ENCODE measurements around the gene MADD. TPM values are rescaled to one million over a fixed set of nuclear protein-coding genes. Genes with fewer than 3 reads are reported as not detected.

MADD gene
- total RNA-seq, 1 donor from 2014 or later: 20.2 TPM

- DNase-seq (ENCODE audit: low read depth): no peak
- Histone ChIP-seq H3K36me3 (ENCODE audit: control insufficient read depth, insufficient read depth, low read length) (no peaks in the 10 kb centered on the region), H3K4me3 (ENCODE audit: low read depth, low read length) (no peak overlapping the region), H3K27me3 (ENCODE audit: control insufficient read depth, insufficient read depth, low read length) (no peaks in the 10 kb centered on the region)
- TF ChIP-seq, protein P1, sequence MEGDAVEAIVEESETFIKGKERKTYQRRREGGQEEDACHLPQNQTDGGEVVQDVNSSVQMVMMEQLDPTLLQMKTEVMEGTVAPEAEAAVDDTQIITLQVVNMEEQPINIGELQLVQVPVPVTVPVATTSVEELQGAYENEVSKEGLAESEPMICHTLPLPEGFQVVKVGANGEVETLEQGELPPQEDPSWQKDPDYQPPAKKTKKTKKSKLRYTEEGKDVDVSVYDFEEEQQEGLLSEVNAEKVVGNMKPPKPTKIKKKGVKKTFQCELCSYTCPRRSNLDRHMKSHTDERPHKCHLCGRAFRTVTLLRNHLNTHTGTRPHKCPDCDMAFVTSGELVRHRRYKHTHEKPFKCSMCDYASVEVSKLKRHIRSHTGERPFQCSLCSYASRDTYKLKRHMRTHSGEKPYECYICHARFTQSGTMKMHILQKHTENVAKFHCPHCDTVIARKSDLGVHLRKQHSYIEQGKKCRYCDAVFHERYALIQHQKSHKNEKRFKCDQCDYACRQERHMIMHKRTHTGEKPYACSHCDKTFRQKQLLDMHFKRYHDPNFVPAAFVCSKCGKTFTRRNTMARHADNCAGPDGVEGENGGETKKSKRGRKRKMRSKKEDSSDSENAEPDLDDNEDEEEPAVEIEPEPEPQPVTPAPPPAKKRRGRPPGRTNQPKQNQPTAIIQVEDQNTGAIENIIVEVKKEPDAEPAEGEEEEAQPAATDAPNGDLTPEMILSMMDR (IDR thresholded peaks at IDR 0.05; ENCODE audit: insufficient read depth, low read length, poor library complexity, severe bottlenecking): no peak
Observed at GRCh38 chr11:47338396-47339241, 68.7 kb downstream of the MADD start.

DNA sequence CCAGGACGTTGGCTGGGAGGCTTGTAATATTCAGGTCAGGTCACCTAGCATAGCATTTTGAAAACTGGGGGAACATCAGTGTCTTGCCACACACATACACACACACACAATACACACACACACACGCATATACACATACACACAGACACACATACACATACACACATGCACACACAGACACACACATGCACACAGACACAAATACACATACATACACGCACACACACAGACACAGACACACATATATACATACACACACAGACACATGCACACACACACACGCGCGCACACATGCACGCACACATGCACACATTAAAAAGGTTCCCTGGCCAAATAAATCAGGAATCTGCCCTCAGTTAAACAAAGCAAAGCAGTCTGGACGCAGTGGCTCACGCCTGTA is 70.1 kb downstream of the MADD start:
- TF ChIP-seq, protein P1 (IDR thresholded peaks at IDR 0.05; ENCODE audit: insufficient read depth, low read length, poor library complexity, severe bottlenecking): no peak
- Histone ChIP-seq H3K27me3 (ENCODE audit: control insufficient read depth, insufficient read depth, low read length) (peaks cover 4% of the 10 kb centered on the region), H3K36me3 (ENCODE audit: control insufficient read depth, insufficient read depth, low read length) (no peaks in the 10 kb centered on the region)

GRCh38 chr11:47340980-47341775 is 71.2 kb downstream of the MADD start:
- H3K27me3 ChIP-seq (ENCODE audit: control insufficient read depth, insufficient read depth, low read length): peaks cover 7% of the 10 kb centered on the region
- no peak for DNase-seq (ENCODE audit: low read depth)
- no peaks in the 10 kb centered on the region for H3K36me3 ChIP-seq (ENCODE audit: control insufficient read depth, insufficient read depth, low read length)
- H3K4me3 ChIP-seq (ENCODE audit: low read depth, low read length): no peak overlapping the region
- TF ChIP-seq, protein P1 (IDR thresholded peaks at IDR 0.05; ENCODE audit: insufficient read depth, low read length, poor library complexity, severe bottlenecking): no peak

More for the DNA sequence above, 70.1 kb downstream of the MADD start:
- DNase-seq (ENCODE audit: low read depth): no peak
- H3K4me3 ChIP-seq (ENCODE audit: low read depth, low read length): no peak overlapping the region

- no peak for DNase-seq (ENCODE audit: low read depth)
- peaks cover 9% of the 10 kb centered on the region for H3K27me3 ChIP-seq (ENCODE audit: control insufficient read depth, insufficient read depth, low read length)
- H3K4me3 ChIP-seq (ENCODE audit: low read depth, low read length): no peak overlapping the region
- TF ChIP-seq, protein P1 (IDR thresholded peaks at IDR 0.05; ENCODE audit: insufficient read depth, low read length, poor library complexity, severe bottlenecking): no peak
- H3K36me3 ChIP-seq (ENCODE audit: control insufficient read depth, insufficient read depth, low read length): no peaks in the 10 kb centered on the region
Observed at GRCh38 chr11:47342036-47342803, 72.3 kb downstream of the MADD start.

GRCh38 chr11:47342854-47343253 is 72.9 kb downstream of the MADD start:
- TF ChIP-seq, protein P1 (IDR thresholded peaks at IDR 0.05; ENCODE audit: insufficient read depth, low read length, poor library complexity, severe bottlenecking): no peak
- H3K27me3 ChIP-seq (ENCODE audit: control insufficient read depth, insufficient read depth, low read length): peaks cover 11% of the 10 kb centered on the region
- no peak overlapping the region for H3K4me3 ChIP-seq (ENCODE audit: low read depth, low read length)
- DNase-seq (ENCODE audit: low read depth): no peak
- H3K36me3 ChIP-seq (ENCODE audit: control insufficient read depth, insufficient read depth, low read length): no peaks in the 10 kb centered on the region

Data from kidney epithelial cell (primary cell).